Keratinocyte (primary cell): ENCODE measurements around the gene PCNX1. TPM values are rescaled to one million over a fixed set of nuclear protein-coding genes. Genes with fewer than 3 reads are reported as not detected.

Experiments
- DNase-seq: peaks from one replicate; pipeline ENCODE4 v3.0.0-alpha.2; 2011; ENCODE audit warnings: low read depth, missing footprints, low spot score
- FAIRE-seq: peaks from 2 replicates; lab custom pipeline; 2011; peaks lifted over from hg19 to GRCh38; lab: Jason Lieb, UNC
- H2AFZ ChIP-seq: 2 replicates; pipeline ENCODE4 v1.6.0; 2012; ENCODE audit warnings: low read length, control low read depth, inconsistent platforms; ENCODE audit not compliant: control insufficient read depth
- H3K27ac ChIP-seq: 2 replicates; pipeline ENCODE4 v1.5.1; 2011; ENCODE audit warnings: low read length; ENCODE audit not compliant: control insufficient read depth, insufficient read depth
- H3K27me3 ChIP-seq: 3 replicates; pipeline ENCODE4 v1.6.0; 2011; ENCODE audit warnings: low read length; ENCODE audit not compliant: control insufficient read depth, insufficient read depth; ENCODE audit errors: extremely low read depth
- H3K36me3 ChIP-seq, 2 experiments: 2 replicates in 1 of 2; 3 replicates in 1 of 2; pipeline ENCODE4 v1.5.1; 2011; ENCODE audit warnings: low read length in 2 of 2, mild to moderate bottlenecking in 1 of 2; ENCODE audit not compliant: control insufficient read depth in 2 of 2, insufficient read depth in 2 of 2; ENCODE audit errors: extremely low read depth in 1 of 2
- H3K4me1 ChIP-seq: 3 replicates; pipeline ENCODE4 v1.5.1; 2011; ENCODE audit warnings: low read length; ENCODE audit not compliant: control insufficient read depth, insufficient read depth; ENCODE audit errors: extremely low read depth
- H3K4me2 ChIP-seq: 3 replicates; pipeline ENCODE4 v1.6.0; 2011; ENCODE audit warnings: low read depth, low read length; ENCODE audit not compliant: control insufficient read depth, insufficient read depth; ENCODE audit errors: extremely low read depth
- H3K4me3 ChIP-seq, 3 experiments: fragments of 200-600 bp in 1 of 3; sonication (generic) in 1 of 3; 2 replicates in 2 of 3; 3 replicates in 1 of 3; pipeline ENCODE4 v1.5.1; 2011 to 2016; ENCODE audit warnings: low read length in 3 of 3, mild to moderate bottlenecking in 3 of 3, control low read depth in 2 of 3, inconsistent platforms in 1 of 3, low read depth in 1 of 3, mixed read lengths in 1 of 3, mixed run types in 1 of 3, moderate library complexity in 1 of 3; ENCODE audit not compliant: control insufficient read depth in 2 of 3, insufficient read depth in 2 of 3; ENCODE audit errors: extremely low read depth in 1 of 3
- H3K79me2 ChIP-seq: 2 replicates; pipeline ENCODE4 v1.6.0; 2012; ENCODE audit warnings: low read length; ENCODE audit not compliant: control insufficient read depth, insufficient read depth
- H3K9ac ChIP-seq: 3 replicates; pipeline ENCODE4 v1.6.0; 2011; ENCODE audit warnings: low read length; ENCODE audit not compliant: control insufficient read depth, insufficient read depth; ENCODE audit errors: extremely low read depth
- H3K9me1 ChIP-seq: 3 replicates; pipeline ENCODE4 v1.6.0; 2011; ENCODE audit warnings: low read length; ENCODE audit not compliant: control insufficient read depth, insufficient read depth; ENCODE audit errors: extremely low read depth
- H3K9me3 ChIP-seq: 2 replicates; pipeline ENCODE4 v1.5.1; 2012; ENCODE audit warnings: low read depth, low read length; ENCODE audit not compliant: control insufficient read depth
- H4K20me1 ChIP-seq: 3 replicates; pipeline ENCODE4 v1.6.0; 2011; ENCODE audit warnings: low read length; ENCODE audit not compliant: control insufficient read depth, insufficient read depth; ENCODE audit errors: extremely low read depth
- CTCF ChIP-seq, 3 experiments: IDR thresholded peaks in 1 of 3; conservative IDR thresholded peaks in 1 of 3; optimal IDR thresholded peaks in 1 of 3; 2 replicates in 2 of 3; 3 replicates in 1 of 3; pipeline versions ENCODE3 to v1.5.1; 2011; ENCODE audit warnings: low read length in 3 of 3, mild to moderate bottlenecking in 3 of 3, moderate library complexity in 2 of 3, control low read depth in 1 of 3, inconsistent platforms in 1 of 3; ENCODE audit not compliant: insufficient read depth in 2 of 3; ENCODE audit errors: extremely low read depth in 1 of 3
- EZH2 ChIP-seq: IDR thresholded peaks from one replicate; pipeline ENCODE4 v1.6.1; 2012; ENCODE audit warnings: inconsistent platforms, mild to moderate bottlenecking, low read length, moderate library complexity
- dilution Hi-C: fragments of 300-500 bp; cut with MboI; formaldehyde crosslinking; loops from one replicate; pipeline ENCODE4 v1.7.0; 2020; ENCODE audit warnings: low sequenced_read_pairs; ENCODE audit not compliant: extremely low pct_ligation_motif_present
- polyA plus RNA-seq, 5 experiments: library from polyadenylated mRNA; depleted of rRNA in 3 of 5; stranded (reverse) in 3 of 5; stranded (forward) in 1 of 5; unstranded in 1 of 5; fragments of >200 nt; gene quantifications; 1 replicate in 1 of 5; 2 replicates in 3 of 5; 3 replicates in 1 of 5; pipeline versions ENCODE4 v1.2.1 to v1.2.3, GENCODE V29; 2011 to 2012; ENCODE audit warnings: missing spikeins in 2 of 5, low read depth in 1 of 5, low replicate concordance in 1 of 5

The PCNX1 gene
- polyA plus RNA-seq, 1 donor (not counting 4 experiments of a cell fraction or from before 2014, with no cell fraction given), result 39.8 TPM

GRCh38 chr14:70964492-70964891 is 57.2 kb downstream of the PCNX1 start:
- no peak for FAIRE-seq
- no peaks in the 10 kb centered on the region for H3K9me1 ChIP-seq
- no peaks in the 10 kb centered on the region for H3K9me3 ChIP-seq
- H3K27ac ChIP-seq, result no peak overlapping the region
- H4K20me1 ChIP-seq, result no peaks in the 10 kb centered on the region
- H3K36me3 ChIP-seq, result peaks cover 2 to 11% of the 10 kb centered on the region in 2 experiments
- H3K27me3 ChIP-seq, result no peaks in the 10 kb centered on the region
- peaks cover 35% of the 10 kb centered on the region for H3K79me2 ChIP-seq
- H3K9ac ChIP-seq, result no peak overlapping the region
- no peak for TF ChIP-seq CTCF (optimal IDR thresholded peaks at IDR 0.05 in 1 of 3, IDR thresholded peaks at IDR 0.05 in 1 of 3, conservative IDR thresholded peaks at IDR 0.05 in 1 of 3; ENCODE audit: extremely low read depth in 1 of 3, insufficient read depth in 2 of 3, low read length in 3 of 3)
- TF ChIP-seq EZH2, result no peak
- H3K4me1 ChIP-seq, result no peaks in the 10 kb centered on the region
- no peak overlapping the region for H3K4me3 ChIP-seq
- H2AFZ ChIP-seq, result no peak overlapping the region
- H3K4me2 ChIP-seq, result no peak overlapping the region
- dilution Hi-C loops, result no loop called here
- DNase-seq, result no peak

GRCh38 chr14:70971560-70971959 is 64.3 kb downstream of the PCNX1 start:
- Histone ChIP-seq H3K36me3 (peaks cover 0 to 6% of the 10 kb centered on the region in 2 experiments), H3K4me1 (peaks cover 3% of the 10 kb centered on the region), H3K27ac (no peak overlapping the region), H2AFZ (no peak overlapping the region), H3K9me3 (no peaks in the 10 kb centered on the region), H4K20me1 (peaks cover 2% of the 10 kb centered on the region), H3K27me3 (no peaks in the 10 kb centered on the region), H3K4me2 (no peak overlapping the region), H3K9me1 (no peaks in the 10 kb centered on the region), H3K4me3 (no peak overlapping the region), H3K9ac (no peak overlapping the region), H3K79me2 (peaks cover 18% of the 10 kb centered on the region)
- TF ChIP-seq EZH2, result no peak
- TF ChIP-seq CTCF (optimal IDR thresholded peaks at IDR 0.05 in 1 of 3, IDR thresholded peaks at IDR 0.05 in 1 of 3, conservative IDR thresholded peaks at IDR 0.05 in 1 of 3; ENCODE audit: extremely low read depth in 1 of 3, insufficient read depth in 2 of 3, low read length in 3 of 3), result no peak
- no peak for DNase-seq
- no peak for FAIRE-seq
- dilution Hi-C loops, result no loop called here
